SHP77 (cell line): Measurements from ENCODE around the gene NMT1.
A peak's percentile ranks its signal among the peaks of the same experiment; 100 is the strongest.

ENCODE experiments used
- DNase-seq, 2 experiments: peaks; one replicate each; lab custom pipeline; 2025; lab: John Stamatoyannopoulos, UW

Gene NMT1

DNA sequence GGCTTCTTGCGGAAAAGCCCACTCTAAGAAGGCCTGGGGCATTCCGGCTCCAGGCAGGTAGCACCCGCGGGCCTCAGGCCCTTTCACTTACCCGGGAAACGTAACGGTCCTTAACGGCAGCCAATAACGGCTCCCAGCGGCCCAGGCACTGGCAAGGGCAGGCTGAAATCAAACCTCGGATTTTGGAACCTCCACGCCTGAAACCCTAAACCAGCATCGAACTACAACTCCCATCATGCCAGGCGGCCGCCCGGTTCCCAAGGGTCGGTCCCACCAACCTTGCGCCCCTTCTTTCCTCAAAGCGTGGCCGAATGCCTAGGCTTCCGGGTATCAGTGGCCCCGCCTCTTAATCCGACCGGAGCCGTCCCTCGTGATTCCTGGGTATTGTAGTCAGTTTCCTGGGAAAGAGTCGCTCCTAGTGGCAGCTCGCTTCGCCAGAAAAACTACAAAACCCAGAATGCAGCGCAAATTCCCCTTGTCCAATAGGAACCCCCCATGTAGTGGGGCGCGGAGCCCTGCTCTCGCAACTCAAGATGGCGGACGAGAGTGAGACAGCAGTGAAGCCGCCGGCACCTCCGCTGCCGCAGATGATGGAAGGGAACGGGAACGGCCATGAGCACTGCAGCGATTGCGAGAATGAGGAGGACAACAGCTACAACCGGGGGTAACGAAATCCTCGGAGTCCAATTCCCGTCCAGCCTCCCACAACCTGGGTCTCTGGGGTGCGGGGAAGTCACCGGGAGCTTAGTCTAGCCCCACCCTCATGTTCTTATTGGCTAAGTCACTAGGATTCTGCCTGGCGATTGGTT is at the start of gene NMT1:
Gene NMT1 (plus strand): TSS at position 521 of the 809 bp plus-strand sequence. CDS start 13 bp downstream, at position 534.
- peak; percentile 99 for DNase-seq

DNA sequence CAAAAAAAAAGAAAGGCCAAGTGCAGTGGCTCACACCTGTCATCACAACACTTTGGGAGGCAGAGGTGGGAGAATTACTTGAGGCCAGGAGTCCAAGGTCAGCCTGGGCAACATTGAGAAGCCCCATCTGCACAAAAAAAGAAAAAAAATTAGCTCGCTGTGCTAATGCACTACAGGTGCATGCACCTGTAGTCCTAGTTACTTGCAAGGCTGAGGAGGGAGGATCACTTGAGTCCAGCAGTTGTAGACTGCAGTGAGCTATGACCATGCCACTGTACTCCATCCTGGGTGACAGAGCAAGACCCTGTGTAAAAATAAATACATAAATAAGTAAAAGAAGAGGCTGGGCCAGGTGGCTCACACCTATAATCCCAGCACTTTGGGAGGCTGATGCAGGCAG is 49.4 kb upstream of the NMT1 start:
- no peak for DNase-seq

DNA sequence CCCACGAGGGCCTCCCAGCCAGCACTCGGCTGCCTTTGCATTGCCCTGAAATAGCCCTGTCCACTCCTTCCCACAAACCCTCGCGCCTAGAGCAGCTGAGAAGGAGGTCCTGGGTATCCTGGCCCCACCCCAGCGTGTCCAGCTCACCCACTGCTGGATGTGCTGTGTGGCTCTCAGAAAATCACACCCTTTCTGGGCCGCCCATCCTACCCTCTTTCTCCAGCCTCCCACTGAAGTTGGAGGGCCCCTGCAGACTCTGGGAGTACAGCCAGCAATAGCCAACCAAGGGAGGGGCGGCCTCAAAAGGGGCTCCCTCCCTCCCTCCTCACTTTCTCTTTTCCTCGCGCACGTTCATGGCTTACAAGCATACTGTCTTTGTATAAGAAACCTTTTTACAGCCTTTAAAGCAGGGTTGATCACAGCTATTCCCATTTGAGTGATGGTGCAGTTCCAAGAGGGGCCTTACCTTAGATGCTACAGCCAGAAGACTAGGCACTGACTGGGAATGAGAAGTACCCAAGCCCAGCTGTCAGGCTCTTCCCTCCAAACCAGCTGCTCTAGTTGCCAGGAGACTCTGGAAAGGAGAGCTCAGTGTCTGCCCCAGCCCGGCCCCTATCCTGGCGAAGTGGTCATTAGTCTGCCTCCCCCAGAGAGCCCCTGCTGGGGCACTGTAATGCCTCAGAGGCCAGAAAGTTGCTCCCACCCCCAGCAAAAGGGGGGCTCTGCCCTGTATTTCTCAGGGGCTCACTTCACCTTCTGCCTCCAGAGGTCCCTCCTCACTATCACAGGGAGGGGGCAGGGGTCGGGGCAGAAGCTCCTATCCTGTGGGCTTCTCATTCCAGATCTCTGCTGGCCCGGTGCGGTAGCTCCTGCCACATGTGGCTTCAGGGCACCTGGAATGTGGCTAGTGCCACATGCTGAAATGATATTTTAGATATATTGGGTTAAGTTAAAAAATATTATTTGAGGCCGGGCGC is 47.8 kb upstream of the NMT1 start:
- peak; percentile 72 to 74 for DNase-seq

DNA sequence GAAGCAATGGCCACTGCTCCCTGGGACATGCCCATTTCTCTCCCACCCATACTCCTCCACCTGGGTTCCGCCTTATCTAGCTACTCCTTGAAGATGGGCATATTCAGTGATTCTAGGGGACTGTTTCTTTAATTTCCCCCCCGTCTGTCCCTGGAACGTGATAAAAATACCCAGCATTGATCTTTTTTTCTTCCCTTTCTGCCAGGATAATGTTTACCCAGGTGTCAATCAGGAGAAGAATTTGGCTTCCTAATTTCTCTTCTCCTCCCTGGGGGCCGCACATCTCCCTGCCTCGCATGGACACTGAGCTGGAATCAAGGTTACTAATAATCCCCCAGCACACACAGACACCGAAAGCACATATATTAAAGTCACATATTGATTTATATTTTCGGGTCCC is 44.9 kb upstream of the NMT1 start:
- DNase-seq = no peak

DNA sequence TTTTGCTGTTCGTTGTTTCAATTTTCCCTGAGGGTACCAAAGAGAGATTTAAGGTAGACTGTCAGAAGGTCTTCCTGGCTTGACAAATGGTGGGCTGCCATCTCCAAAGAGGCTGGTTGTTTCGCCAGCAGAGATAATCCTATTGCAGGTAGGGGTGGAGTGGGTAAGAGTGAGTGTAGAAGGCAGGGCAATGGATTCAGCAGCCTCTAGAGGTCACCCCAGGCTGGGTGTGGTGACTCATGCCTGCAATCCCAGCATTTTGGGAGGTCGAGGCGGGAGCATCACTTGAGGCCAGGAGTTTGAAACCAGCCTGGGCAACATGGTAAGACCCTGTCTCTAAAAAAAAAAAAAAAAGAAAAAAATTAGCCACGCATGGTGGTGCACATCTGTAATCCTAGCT is 44.3 kb upstream of the NMT1 start:
- peak in 1 of 2 experiments; percentile 39 for DNase-seq

DNA sequence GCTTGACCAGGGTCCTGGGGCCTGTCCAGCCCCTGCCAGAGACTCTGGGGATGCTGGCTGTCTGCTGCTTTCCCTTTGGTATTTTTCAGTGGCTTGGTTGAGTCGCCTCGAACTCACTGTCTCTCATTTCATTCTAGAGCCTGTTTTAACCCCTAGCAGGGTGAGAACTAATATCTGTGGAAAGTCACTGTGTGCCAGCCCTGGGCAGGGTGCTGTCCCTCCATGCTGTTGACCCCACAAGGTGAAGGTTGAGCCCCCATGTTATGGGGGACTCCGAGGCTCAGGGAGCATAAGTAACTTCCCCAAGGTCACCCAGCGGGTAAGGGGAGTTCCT is 42.6 kb upstream of the NMT1 start:
- no peak for DNase-seq

DNA sequence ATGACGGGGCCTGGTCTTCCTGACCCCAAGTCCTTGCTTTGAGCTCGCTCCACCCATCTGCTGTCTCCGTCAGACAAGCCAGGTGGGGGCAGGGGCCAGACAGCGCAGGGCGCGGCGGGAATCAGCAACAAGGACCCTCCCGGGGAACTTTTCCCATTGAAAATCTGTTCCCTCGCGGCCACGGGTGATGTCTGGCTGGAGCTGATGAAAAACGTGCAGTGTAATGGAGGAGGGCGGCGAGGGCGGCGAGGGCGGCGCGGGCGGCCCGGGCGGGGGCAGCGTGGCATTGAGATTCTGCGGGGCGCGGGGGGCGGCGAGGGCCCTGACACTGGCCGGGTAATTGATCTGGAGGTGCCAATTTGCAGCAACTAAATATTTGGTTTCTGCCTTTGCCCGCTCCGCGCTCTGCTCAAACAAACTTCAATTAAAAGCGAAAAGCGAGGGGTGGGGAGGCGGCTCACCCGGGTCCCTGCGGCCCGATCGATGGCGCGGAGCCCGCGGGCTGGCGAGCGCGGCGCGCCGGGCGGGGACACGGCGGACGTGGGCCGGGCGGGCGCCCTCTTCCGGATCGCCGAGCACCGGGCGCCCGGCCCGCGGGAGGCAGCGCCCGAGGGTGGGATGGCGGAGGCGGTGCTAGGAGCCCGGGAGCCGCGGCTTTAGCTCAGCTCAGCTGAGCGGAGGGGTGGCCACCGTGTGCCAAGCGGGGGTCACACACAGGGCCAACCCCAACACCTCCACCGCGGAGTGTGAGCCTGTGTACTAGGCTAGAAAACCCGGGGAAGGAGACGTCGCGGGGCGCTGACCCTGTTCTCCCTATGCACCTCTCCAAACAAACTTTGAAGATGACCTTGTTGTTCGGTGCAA is 42.0 kb upstream of the NMT1 start:
- DNase-seq = peak; percentile 39 to 48

DNA sequence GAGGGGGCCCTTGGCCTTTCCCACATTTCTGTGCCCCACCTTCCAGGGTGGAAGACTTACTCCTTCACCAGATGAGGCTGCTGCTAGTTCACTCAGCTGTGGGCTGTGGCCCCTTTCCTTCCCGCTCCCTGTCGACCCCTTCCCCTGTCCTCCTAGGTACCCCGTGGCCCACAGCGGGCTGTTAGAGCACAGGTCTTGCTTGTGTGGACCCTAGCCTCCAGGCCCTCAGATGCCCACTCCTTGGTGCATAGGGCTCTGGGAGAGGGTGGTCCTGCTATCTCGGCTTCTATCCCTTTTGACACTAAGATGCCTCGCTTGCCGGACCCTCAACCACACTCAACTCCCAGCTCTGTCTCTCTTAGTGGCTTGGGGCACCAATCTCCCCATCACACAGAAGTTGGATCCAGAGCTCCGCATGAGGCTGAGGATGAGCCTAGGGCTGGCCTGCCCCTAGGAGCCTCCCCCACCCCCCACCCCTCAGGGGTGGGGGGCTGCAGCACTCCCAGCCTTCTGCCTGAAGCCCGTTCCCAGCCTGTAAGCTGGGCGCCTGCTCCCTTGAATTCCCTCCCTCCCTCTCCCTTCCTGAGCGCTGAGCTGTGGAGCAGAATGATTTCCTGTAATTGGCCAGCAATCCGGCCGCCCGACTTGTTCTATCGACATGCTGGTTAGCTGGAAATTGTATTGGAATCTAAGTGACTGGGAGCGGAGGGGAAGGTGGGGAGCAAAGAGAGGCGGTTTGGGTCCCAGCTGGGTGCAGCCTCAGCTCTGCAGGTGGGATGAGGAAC is 40.6 kb upstream of the NMT1 start:
- DNase-seq = no peak

DNA sequence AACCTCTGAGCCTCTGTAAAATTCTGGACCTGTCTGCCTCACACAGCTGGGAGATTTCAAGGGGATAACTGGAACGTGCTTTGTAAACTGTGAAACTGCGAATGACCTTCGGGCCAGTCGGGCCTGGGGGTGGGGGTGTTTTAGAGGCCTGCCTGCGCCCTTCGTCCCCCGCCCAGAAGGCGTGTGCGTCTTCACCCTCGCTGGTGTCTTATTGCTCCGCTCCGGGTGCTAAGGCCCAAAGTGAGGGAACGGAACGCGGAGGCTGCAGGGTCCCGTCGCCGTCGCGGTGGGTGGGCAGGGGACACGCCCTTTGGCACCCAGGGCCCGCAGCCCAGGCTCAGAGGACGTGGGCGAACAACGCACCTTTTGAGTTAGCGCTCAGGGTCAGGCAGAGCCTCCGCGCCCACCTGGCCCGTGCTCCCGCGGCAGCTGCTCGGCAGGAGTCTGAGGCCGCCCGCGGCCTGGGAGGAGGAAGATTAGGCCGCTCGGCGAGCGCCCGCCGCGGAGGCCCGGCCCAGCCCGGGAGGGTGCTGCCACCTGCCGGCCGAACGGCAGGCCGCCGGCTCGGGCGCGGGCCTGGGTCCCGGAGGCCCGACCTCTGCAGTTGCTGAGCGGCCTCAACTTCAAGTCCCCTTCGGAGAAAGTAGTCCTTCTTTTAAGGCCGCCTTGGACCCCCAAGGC is 39.4 kb upstream of the NMT1 start:
- peak; percentile 15 to 26 for DNase-seq

DNA sequence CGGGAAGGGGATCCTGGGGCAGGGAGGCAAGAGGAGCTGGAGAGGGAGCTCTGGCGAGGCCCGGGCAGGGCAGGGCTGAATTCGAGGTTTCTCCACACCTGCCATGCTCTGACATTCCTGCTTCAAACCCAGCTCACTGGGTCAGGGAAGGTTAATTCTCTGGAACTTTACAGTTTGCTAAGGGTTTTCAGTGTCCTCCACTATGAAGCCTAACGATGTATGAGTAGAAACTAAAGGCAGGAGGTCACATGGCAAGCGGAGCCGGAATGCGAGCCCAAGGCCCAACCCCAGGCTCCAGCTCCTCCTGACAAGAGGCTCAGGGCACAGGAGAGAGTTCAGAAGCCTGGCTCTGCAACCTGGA is 38.8 kb upstream of the NMT1 start:
- DNase-seq = no peak

DNA sequence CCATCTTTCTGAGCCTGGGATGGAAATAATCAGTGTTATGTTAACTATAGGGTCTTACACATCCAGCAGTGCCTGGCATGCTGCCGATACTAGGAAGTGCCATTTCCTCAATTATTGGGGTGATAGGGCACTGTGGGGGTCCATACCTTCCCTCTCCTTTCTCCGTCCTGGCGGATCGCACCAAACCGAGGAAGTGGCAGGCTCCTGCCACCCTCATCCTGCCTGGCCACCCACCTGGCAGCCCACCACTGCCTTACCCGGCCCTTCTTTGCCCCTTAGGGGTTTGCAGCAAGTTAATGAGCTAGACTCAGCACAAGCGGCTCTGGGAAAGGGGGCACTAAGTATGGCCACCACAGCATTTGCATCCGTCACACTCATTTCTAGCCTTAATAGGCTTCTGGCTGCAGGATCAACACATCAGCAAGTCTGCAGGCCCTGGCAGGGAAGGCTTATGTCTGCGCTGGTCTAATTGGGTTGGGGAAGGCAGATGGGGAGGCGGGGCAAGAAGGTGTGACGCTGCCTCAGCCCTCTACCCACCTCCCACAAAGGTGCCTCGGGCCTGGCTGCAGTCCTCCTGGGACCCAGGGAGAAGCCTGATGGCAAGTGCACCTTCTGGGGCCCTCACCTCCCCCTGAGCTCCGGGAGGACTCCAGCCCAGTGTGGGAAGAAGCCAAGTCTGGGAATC is 38.3 kb upstream of the NMT1 start:
- DNase-seq = no peak

DNA sequence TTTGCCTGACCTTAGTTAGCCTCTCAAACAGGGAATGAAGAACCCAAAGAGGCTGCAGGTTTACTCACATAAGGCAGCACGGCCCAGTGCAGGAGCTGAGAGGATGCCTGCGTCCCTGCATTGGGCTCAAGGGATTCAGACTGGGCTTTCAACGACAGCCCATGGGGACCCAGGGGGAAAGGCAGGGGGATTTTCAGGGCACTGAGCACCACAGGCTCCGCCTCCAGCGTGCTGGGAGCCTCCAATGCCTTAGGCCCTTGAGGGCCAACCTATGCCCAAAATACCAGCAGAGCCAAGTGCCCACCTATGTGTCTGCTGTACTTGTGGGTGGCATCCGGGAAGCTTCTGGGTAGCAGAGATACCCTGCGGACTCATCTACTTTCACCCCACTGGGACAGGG is 32.0 kb upstream of the NMT1 start:
- DNase-seq = no peak

DNA sequence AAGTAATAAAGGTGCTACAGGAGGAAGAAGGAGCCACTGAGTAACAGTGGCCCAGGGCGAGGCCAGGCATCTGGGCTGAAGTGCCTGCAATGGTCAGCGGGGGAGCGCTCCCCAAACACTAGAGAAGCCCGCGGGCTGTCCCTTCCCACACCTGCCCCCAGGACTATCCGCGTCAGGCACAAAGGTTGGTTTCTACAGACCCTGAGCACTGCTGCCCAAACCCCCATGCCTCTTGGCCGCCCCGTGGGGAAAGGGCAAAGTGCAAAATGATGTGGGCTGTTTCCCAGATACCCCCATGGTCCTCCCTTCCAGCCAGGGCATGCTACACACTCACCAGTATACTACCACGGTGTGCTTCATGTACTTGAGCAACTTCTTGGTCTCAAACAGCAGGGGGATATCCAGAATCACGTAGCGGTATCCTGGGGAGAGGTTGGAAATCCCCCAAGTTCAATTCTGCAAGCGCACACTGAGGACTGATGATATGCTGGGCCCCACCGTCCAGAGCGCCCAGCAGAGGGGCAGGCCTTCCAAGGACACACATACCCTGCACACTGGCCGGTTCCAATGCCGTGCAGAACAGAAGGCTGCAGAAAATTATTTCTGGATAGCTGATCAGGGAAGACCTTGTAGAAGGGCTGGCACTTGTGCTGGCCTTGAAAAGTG is 31.2 kb upstream of the NMT1 start:
- no peak for DNase-seq

DNA sequence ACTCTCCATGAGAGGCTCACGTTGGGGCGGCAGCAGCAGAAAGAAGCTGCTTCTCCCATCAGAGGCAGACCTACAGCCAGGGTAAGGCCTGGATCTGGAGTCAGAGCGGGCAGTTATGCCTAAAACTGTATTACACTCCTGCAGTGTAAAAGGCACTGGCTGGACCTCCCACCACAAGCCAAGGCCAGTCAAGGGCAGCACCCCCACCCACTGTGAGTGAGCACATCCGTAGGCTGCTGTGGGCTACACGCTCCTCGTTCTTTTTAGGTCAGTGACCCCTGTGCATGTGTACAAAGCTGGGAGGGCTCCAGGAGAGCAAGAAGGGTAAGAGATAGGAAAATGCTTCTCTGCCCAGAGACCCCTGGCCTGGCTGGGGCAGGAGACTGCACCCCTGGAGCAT is 30.4 kb upstream of the NMT1 start:
- DNase-seq = no peak

DNA sequence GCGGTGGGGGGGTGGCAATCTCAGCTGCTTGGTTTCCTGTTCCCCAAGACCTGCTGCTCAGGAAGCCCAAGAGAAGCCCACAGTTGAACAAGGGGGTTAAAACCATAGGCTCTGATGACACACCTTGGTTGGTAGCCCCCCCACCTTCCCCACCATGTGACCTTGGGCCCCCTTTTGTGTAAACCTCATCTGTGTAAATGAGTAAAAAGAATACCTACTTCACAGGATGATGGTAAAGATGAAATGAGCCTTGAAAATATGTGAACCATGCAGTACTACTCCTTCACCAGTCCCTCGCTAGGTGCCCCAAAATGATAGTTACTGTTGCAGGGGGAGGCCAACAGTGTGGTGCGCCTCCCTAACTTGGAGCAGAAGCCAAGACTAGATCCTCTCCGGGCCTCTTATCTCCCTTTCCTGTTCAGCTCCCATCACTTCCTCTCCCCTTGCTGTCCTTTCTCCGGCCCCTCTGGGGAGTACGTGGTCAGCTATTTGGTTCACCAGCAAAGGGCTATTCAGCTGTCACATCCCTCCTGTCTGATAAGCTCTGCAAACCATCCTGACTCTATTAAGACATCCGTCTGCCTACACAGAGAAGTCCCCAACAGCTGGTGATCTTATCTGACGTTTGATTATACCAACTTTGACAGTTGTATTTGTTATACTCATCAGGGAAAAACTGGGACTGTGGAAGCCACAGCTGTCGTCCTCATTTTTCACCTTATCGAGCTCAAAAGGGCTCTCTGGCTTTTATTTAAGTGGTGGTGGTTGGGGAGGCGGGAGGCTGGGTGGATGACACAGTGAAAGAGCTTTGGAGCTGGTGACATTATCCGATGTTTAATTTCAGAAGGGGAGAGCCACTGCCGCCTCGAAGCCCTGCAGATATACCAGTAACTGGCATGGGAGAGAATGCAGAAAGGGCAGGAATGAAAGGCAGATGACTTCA is 29.6 kb upstream of the NMT1 start:
- DNase-seq = no peak

DNA sequence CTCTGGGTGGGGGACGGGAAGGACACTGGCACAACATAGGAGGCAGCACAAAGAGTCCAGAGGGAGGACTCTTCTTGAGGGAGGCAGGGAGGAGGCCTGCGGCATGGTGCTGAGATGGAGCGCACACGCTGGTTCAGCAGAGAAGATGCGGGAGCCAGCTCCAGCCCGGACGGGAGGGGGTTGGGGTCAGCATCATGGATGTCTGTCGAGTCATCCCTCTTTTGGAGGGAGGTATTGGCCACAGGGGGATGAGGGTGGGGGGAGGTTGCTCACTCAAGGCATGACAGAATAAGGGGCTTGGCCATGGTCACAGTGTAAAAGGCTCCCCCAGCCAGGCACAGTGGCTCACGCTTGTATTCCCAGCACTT is 29.0 kb upstream of the NMT1 start:
- no peak for DNase-seq

DNA sequence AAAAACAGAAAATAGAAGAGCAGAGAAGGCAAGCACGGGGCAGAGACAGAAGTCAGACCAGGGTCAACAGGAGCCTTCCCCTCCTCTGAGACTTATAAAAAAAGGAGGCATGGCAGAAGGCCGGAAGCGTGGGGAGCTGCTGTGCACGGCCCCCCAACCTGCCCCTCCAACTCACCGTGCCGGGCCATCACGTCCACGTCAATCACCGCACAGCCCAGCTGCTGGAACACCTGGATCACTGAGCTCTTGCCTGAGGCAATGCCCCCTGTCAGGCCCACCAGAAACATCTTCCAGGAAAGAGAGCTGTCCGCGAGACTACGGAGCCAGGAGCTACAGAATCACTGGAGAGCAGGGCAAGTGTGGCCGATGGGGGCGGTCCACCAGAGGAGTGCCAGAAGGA is 26.5 kb upstream of the NMT1 start:
- no peak for DNase-seq

DNA sequence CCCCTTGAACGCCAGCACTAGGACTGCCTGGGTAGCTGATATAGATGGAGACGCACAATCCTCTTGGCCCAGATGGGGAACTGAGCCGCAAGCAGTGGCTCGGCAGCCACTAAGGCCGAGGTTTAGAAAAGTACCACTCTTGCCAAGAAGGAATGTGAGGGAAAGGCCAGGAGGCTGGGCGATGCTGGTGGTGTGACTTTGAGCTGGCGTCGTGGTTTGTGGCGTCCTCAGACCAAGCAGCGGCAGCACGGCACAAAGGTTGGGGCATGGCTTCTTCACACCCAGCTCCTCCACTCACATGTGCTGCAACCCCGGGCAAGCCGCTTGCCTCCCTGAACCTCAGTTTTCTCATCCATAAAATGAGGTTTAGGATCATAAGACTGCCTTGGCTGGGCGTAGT is 25.3 kb upstream of the NMT1 start:
- DNase-seq = no peak

DNA sequence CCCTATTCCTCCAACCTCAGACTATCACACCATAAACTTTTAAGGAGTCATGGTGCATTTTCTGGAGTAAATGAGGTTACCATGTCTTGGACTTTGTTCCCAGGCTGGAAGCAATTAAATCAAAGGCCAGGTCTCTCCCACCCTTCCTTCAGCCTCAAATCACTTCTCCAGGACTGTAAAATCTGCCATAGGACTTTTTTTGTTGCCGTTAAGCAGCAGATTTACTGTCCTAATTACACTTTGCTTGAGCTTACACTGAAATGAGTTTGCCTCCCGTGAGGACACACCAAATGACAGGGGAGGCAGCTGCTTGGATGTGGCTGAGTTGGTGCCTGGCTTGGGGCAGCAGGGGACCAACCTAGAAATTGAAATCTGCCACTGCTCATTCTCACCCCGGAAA is 24.4 kb upstream of the NMT1 start:
- DNase-seq = no peak
